A549 (cell line): Measurements from ENCODE around the gene GULP1. TPM values are rescaled to one million over a fixed set of nuclear protein-coding genes. Genes with fewer than 3 reads are reported as not detected.
"Not testable (repeated sequence)": the region's sequence is repeated elsewhere in the genome, so short reads cannot be mapped to it uniquely, and the experiment has no call there.

Experiments used
- ATAC-seq, 2 experiments: fragments of 200-7000 bp in 1 of 2; fragments of >200 bp in 1 of 2; cut with Nextera tagmentation in 1 of 2; cut with Tn5 transposase in 1 of 2; 3 replicates each; pipeline versions ENCODE4 v1.8.0 to v1.9.1; 2018 to 2020; ENCODE audit warnings: mild to moderate bottlenecking in 1 of 2, moderate library complexity in 1 of 2
- CTCF ChIA-PET: fragments of 300-600 bp; sonication (Branson Sonifier 250); formaldehyde crosslinking; extraction: SDS; loops from one replicate; lab custom pipeline; 2021; ENCODE audit warnings: antibody characterized with exemption, inconsistent platforms; lab: Yijun Ruan, JAX
- POLR2A ChIA-PET: fragments of 350-600 bp; formaldehyde crosslinking; extraction: SDS; loops from one replicate; lab custom pipeline; 2021; ENCODE audit warnings: antibody characterized with exemption, inconsistent platforms; lab: Yijun Ruan, JAX
- DNase-seq, 2 experiments: peaks; one replicate each; pipeline versions ENCODE4 v3.0.0 to v3.0.0-alpha.2; 2011 to 2016; ENCODE audit warnings: low read depth in 1 of 2, low spot score in 1 of 2
- FAIRE-seq: peaks from 2 replicates; lab custom pipeline; 2011; peaks lifted over from hg19 to GRCh38; lab: Jason Lieb, UNC
- H3K27ac ChIP-seq, 2 experiments: fragments of >200 bp; sonication (Bioruptor Twin); formaldehyde crosslinking; 3 replicates each; pipeline ENCODE4 v1.5.1; 2016 to 2017
- H3K4me1 ChIP-seq: fragments of >200 bp; sonication (Bioruptor Twin); formaldehyde crosslinking; 3 replicates; pipeline ENCODE4 v1.6.1; 2016
- H3K4me2 ChIP-seq: fragments of >200 bp; sonication (Bioruptor Twin); formaldehyde crosslinking; 3 replicates; pipeline ENCODE4 v1.6.1; 2016
- H3K4me3 ChIP-seq: fragments of >200 bp; sonication (Bioruptor Twin); formaldehyde crosslinking; 3 replicates; pipeline ENCODE4 v1.5.1; 2016
- H3K9me3 ChIP-seq: fragments of >200 bp; sonication (Bioruptor Twin); formaldehyde crosslinking; 3 replicates; pipeline ENCODE4 v1.6.1; 2016
- EHF ChIP-seq: fragments of 250-450 bp; sonication (Bioruptor Pico); IDR thresholded peaks from 2 replicates; pipeline ENCODE4 v1.5.0; 2020; ENCODE audit warnings: mild to moderate bottlenecking
- ESRRA ChIP-seq: fragments of 150-350 bp; IDR thresholded peaks from 2 replicates; pipeline ENCODE4 v1.6.1; 2014; ENCODE audit warnings: mild to moderate bottlenecking, low read length, borderline replicate concordance
- FOSL2 ChIP-seq, 2 experiments: fragments of 450-650 bp in 1 of 2; fragments of >200 bp in 1 of 2; sonication (Bioruptor Twin) in 1 of 2; formaldehyde crosslinking; IDR thresholded peaks; 2 replicates each; pipeline versions ENCODE4 v1.5.0 to v1.6.1; 2016 to 2020; ENCODE audit warnings: mild to moderate bottlenecking in 1 of 2, moderate library complexity in 1 of 2
- HEYL ChIP-seq: fragments of 250-450 bp; sonication (Bioruptor Pico); IDR thresholded peaks from 2 replicates; pipeline ENCODE4 v1.8.0; 2021; ENCODE audit warnings: mild to moderate bottlenecking, moderate library complexity
- HOXB13 ChIP-seq: fragments of 250-450 bp; sonication (Bioruptor Pico); IDR thresholded peaks from 2 replicates; pipeline ENCODE4 v1.5.0; 2020; ENCODE audit warnings: low read depth, mild to moderate bottlenecking, moderate library complexity
- HOXB5 ChIP-seq: fragments of 250-450 bp; sonication (Bioruptor Pico); IDR thresholded peaks from 2 replicates; pipeline ENCODE4 v1.5.0; 2020; ENCODE audit warnings: mild to moderate bottlenecking, moderate library complexity
- JUNB ChIP-seq: fragments of >200 bp; sonication (Bioruptor Twin); formaldehyde crosslinking; IDR thresholded peaks from 2 replicates; pipeline ENCODE4 v1.6.1; 2016
- KDM1A ChIP-seq: fragments of 200-600 bp; sonication (generic); IDR thresholded peaks from 2 replicates; pipeline ENCODE4 v1.6.1; 2016; ENCODE audit warnings: low read depth, mild to moderate bottlenecking
- MAFK ChIP-seq: fragments of 450-650 bp; IDR thresholded peaks from 2 replicates; pipeline ENCODE4 v1.6.1; 2014; ENCODE audit not compliant: partially characterized antibody
- POLR2AphosphoS2 ChIP-seq: conservative IDR thresholded peaks from 2 replicates; pipeline ENCODE4 v1.6.1; 2012; ENCODE audit warnings: low read length, improper control_type of control experiment, inconsistent platforms
- RARB ChIP-seq: fragments of 250-450 bp; sonication (Bioruptor Pico); IDR thresholded peaks from 2 replicates; pipeline ENCODE4 v1.8.0; 2021; ENCODE audit warnings: mild to moderate bottlenecking, moderate library complexity
- RCOR1 ChIP-seq: fragments of 150-350 bp; IDR thresholded peaks from 2 replicates; pipeline ENCODE4 v1.6.1; 2014; ENCODE audit warnings: antibody characterized with exemption, low read length, low read depth
- RFX5 ChIP-seq: fragments of 450-650 bp; IDR thresholded peaks from 2 replicates; pipeline ENCODE4 v1.7.1; 2014; ENCODE audit warnings: antibody characterized with exemption, mild to moderate bottlenecking, moderate library complexity
- SREBF2 ChIP-seq: fragments of 450-650 bp; IDR thresholded peaks from 2 replicates; pipeline ENCODE4 v1.6.1; 2014; ENCODE audit warnings: mild to moderate bottlenecking, moderate library complexity
- WGBS: methylation state at CpG from one replicate; pipeline ENCODE4 v1.1.6; 2017; ENCODE audit errors: missing lambda C conversion rate; 5-methylcytosine and 5-hydroxymethylcytosine counted together
- polyA plus RNA-seq, 4 experiments: library from polyadenylated mRNA; depleted of rRNA in 3 of 4; stranded (reverse); fragments of >200 nt; fragmentation: RNase III in 1 of 4; extraction: RNeasy Plus Mini Kit Qiagen cat#74134 plus additional on column Dnase treatment in 1 of 4; gene quantifications; 2 replicates in 3 of 4; 3 replicates in 1 of 4; pipeline ENCODE4 v1.2.3, GENCODE V29; 2011 to 2017
- TF ChIP-seq, protein P1 (sequence below): fragments of 200-600 bp; sonication (generic); IDR thresholded peaks from 2 replicates; pipeline ENCODE4 v1.6.1; 2016; ENCODE audit warnings: antibody characterized with exemption, mild to moderate bottlenecking, moderate library complexity
- TF ChIP-seq, protein P2 (sequence below): fragments of 150-350 bp; IDR thresholded peaks from 2 replicates; pipeline ENCODE4 v1.6.1; 2014; ENCODE audit warnings: low read depth, mild to moderate bottlenecking, low read length

Gene GULP1
- polyA plus RNA-seq, 2 of the 4 experiments (the other 2 are of a cell fraction): 30.7 to 89.2 TPM

DNA sequence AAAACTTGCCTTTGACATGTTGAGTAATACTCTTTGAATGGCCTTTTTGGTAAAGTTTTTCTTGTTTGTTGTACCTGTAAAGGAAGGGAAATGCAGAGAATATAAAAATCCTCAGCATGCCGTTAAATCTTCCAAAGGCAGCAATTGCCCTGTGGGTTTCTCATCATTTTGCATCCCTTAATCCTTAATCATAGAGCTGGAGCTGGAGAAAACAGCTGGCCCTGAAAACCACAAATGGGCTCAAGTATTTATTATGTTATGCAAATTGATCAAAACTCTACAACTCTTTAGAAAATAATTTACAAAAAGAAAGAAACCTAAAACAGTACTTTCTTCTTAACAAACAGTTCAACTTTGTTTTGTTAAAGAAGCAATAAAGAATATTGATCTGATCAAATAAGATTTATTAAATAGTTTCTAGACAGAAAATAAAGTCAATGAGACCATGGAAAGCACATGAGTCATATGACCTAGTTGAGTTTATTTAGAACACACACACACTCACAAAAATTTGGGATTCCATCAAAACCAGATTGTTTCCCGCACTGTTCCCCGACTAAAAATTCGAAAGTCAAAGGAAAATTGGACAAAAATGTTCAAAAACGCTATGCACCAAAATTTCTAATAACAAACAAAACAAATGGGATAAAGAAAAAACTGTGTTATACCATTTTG is 309.0 kb downstream of the GULP1 start:
- Histone ChIP-seq H3K4me2 (no peak overlapping the region), H3K4me3 (no peak overlapping the region), H3K9me3 (no peaks in the 10 kb centered on the region), H3K27ac (no peak overlapping the region), H3K4me1 (peaks cover 39% of the 10 kb centered on the region)
- ATAC-seq (no peak), DNase-seq (no peak), FAIRE-seq (no peak)
- CTCF ChIA-PET: no interaction called here
- WGBS: 93% methylated on average over 5 of the region's 5 CpGs
- POLR2A ChIA-PET: no interaction called here
- TF ChIP-seq POLR2AphosphoS2: no peak
- no peak for TF ChIP-seq JUNB
- no peak for TF ChIP-seq HEYL (CRISPR knock-in tag)
- no peak for TF ChIP-seq RARB
- TF ChIP-seq RFX5: no peak

DNA sequence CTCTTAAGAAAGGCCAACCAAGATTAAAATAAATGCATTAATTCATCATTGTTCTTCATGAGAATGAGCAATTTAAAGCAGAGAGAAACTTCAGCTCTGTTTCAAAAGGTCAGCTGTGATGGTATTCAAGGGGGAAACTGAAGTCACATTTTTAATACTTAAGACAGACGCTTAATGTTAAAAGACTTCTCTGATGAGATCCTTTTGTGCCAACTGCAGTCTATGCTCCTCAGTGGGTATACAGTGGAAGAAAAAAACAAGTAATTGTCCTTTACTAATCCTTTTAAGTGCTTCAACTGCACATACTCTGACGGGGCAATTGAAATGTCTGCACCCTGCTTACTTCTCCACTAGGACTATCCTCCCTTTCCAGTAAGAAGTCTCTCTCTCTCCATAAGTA is 309.7 kb downstream of the GULP1 start:
- ATAC-seq (no peak), FAIRE-seq (no peak), DNase-seq (no peak)
- TF ChIP-seq RCOR1: no peak
- no peak for TF ChIP-seq JUNB
- POLR2A ChIA-PET: no interaction called here
- 80% methylated on average over 2 of the region's 2 CpGs for WGBS
- Histone ChIP-seq H3K4me3 (no peak overlapping the region), H3K9me3 (no peaks in the 10 kb centered on the region), H3K27ac (no peak overlapping the region), H3K4me2 (no peak overlapping the region), H3K4me1 (peaks cover 31% of the 10 kb centered on the region)
- CTCF ChIA-PET: no interaction called here

DNA sequence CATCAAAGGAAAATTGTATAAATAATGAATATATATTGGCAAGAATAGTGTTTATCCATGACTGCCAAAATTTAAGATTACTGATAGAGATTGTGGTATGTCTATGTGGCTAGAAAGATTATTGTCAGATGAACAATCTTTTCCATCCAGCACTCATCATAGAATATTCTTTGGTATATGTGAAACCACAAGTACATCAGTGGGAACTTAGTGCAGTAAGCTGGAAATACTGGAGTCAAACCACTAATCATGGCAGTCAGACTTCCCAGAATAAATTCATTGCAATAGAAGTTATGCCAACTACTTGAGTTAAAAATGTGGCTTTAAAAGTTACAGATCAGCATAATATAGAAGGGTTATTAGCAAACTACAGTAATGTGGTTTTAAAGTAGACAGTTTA is 310.3 kb downstream of the GULP1 start:
- Histone ChIP-seq H3K9me3 (no peaks in the 10 kb centered on the region), H3K4me1 (peaks cover 26% of the 10 kb centered on the region), H3K27ac (no peak overlapping the region), H3K4me3 (no peak overlapping the region), H3K4me2 (no peak overlapping the region)
- POLR2A ChIA-PET: no interaction called here
- TF ChIP-seq HEYL (CRISPR knock-in tag) (no peak), POLR2AphosphoS2 (no peak), HOXB13 (no peak), MAFK (peak; percentile 17)
- ATAC-seq (no peak), DNase-seq (no peak), FAIRE-seq (no peak)
- CTCF ChIA-PET: no interaction called here

DNA sequence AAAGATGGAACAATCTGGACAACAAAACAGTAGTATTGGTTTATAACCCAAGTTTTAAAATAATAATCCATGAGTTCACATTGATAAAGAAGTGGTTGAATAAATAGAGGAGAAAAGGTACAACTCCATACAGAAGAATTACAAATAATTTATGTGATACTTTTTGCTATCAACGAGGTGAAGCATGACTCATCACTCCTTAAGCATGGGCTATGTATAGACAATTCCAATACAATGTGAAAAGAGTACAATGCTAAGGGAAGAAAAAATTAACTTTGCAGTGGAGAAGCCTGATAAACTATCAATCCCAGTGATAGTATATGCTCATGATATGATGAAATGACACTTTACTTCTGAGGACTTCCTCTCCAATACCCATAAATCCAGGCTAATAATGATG is 312.9 kb downstream of the GULP1 start:
- POLR2A ChIA-PET: no interaction called here
- Histone ChIP-seq H3K9me3 (no peaks in the 10 kb centered on the region), H3K4me2 (no peak overlapping the region), H3K4me3 (no peak overlapping the region), H3K27ac (no peak overlapping the region)
- DNase-seq (no peak), FAIRE-seq (no peak), ATAC-seq (no peak)
- CTCF ChIA-PET: no interaction called here
- 15% methylated on average over 1 of the region's 1 CpG for WGBS
- TF ChIP-seq EHF (CRISPR knock-in tag) (no peak), MAFK (peak; percentile 34), HOXB5 (CRISPR knock-in tag) (no peak), KDM1A (no peak), FOSL2 (IDR thresholded peaks at IDR 0.05) (no peak), FOSL2 (CRISPR knock-in tag; IDR thresholded peaks at IDR 0.05) (peak; percentile 63), ESRRA (no peak), SREBF2 (no peak)
- TF ChIP-seq, protein P1, sequence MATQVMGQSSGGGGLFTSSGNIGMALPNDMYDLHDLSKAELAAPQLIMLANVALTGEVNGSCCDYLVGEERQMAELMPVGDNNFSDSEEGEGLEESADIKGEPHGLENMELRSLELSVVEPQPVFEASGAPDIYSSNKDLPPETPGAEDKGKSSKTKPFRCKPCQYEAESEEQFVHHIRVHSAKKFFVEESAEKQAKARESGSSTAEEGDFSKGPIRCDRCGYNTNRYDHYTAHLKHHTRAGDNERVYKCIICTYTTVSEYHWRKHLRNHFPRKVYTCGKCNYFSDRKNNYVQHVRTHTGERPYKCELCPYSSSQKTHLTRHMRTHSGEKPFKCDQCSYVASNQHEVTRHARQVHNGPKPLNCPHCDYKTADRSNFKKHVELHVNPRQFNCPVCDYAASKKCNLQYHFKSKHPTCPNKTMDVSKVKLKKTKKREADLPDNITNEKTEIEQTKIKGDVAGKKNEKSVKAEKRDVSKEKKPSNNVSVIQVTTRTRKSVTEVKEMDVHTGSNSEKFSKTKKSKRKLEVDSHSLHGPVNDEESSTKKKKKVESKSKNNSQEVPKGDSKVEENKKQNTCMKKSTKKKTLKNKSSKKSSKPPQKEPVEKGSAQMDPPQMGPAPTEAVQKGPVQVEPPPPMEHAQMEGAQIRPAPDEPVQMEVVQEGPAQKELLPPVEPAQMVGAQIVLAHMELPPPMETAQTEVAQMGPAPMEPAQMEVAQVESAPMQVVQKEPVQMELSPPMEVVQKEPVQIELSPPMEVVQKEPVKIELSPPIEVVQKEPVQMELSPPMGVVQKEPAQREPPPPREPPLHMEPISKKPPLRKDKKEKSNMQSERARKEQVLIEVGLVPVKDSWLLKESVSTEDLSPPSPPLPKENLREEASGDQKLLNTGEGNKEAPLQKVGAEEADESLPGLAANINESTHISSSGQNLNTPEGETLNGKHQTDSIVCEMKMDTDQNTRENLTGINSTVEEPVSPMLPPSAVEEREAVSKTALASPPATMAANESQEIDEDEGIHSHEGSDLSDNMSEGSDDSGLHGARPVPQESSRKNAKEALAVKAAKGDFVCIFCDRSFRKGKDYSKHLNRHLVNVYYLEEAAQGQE: no peak
- TF ChIP-seq, protein P2, sequence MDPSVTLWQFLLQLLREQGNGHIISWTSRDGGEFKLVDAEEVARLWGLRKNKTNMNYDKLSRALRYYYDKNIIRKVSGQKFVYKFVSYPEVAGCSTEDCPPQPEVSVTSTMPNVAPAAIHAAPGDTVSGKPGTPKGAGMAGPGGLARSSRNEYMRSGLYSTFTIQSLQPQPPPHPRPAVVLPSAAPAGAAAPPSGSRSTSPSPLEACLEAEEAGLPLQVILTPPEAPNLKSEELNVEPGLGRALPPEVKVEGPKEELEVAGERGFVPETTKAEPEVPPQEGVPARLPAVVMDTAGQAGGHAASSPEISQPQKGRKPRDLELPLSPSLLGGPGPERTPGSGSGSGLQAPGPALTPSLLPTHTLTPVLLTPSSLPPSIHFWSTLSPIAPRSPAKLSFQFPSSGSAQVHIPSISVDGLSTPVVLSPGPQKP: no peak
- TF ChIP-seq, all 56 proteins: peak for 2
- H3K4me1 ChIP-seq: peaks cover 9% of the 10 kb centered on the region

DNA sequence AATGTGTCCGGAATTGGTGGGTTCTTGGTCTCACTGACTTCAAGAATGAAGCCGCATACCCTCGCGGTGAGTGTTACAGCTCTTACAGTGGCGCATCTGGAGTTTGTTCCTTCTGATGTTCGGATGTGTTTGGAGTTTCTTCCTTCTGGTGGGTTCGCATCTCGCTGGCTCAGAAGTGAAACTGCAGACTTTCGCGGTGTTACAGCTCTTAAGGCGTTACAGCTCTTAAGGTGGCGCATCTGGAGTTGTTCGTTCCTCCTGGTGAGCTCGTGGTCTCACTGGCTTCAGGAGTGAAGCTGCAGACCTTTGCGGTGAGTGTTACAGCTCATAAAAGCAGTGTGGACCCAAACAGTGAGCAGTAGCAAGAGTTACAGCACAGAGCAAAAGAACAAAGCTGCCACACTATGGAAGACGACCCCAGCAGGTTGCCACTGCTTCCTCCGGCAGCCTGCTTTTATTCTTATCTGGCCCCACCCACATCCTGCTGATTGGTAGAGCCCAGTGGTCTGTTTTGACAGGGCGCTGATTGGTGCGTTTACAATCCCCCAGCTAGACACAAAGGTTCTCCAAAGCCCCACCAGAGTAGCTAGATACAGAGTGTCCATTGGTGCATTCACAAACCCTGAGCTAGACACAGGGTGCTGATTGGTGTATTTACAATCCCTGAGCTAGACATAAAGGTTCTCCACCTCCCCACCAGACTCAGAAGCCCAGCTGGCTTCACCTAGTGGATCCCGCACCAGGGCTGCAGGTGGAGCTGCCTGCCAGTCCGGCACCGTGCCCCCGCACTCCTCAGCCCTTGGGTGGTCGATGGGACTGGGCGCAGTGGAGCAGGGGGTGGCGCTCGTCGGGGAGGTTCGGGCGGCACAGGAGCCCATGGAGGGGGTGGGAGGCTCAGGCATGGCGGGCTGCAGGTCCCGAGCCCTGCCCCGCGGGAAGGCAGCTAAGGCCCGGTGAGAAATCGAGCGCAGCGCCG is 314.2 kb downstream of the GULP1 start:
- H3K4me3 ChIP-seq: not testable (repeated sequence)
- WGBS: 95% methylated on average over 20 of the region's 39 CpGs

DNA sequence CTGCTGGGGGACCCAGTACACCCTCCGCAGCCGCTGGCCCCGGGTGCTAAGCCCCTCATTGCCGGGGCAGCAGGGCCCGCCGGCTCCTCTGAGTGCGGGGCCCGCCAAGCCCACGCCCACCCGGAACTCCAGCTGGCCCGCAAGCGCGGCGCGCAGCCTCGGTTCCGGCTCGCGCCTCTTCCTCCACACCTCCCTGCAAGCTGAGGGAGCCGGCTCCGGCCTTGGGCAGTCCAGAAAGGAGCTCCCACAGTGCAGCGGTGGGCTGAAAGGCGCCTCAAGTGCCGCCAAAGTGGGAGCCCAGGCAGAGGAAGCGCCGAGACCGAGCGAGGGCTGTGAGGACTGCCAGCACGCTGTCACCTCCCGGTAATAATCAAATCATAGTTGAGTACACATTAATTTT is 314.9 kb downstream of the GULP1 start:
- WGBS: 91% methylated on average over 25 of the region's 30 CpGs
- CTCF ChIA-PET: interaction anchor here (1.7 kb wide), 1 partner anchor 9 kb away, joined by 3 read pairs; no protein-coding TSS in a partner anchor
- H3K4me3 ChIP-seq, H3K9me3 ChIP-seq, ATAC-seq, H3K27ac ChIP-seq, DNase-seq, POLR2A ChIA-PET, H3K4me2 ChIP-seq, H3K4me1 ChIP-seq, FAIRE-seq: not testable (repeated sequence)

More for the DNA sequence above, 314.2 kb downstream of the GULP1 start:
- H3K9me3 ChIP-seq, H3K27ac ChIP-seq, CTCF ChIA-PET, FAIRE-seq, POLR2A ChIA-PET, ATAC-seq, H3K4me2 ChIP-seq, H3K4me1 ChIP-seq, DNase-seq: not testable (repeated sequence)
